SK-N-SH treated with all-trans-retinoic acid at 6 μM for 48 hours (cell line): Measurements from ENCODE around the gene ABCA1.
A peak's percentile ranks its signal among the peaks of the same experiment; 100 is the strongest.

Source experiments
- ATAC-seq: fragments of 200-7000 bp; cut with Tn5 transposase; 3 replicates; pipeline ENCODE4 v1.9.1; 2020; ENCODE audit warnings: mild to moderate bottlenecking, moderate library complexity
- ARNTL ChIP-seq: fragments of 450-650 bp; formaldehyde crosslinking; IDR thresholded peaks from 2 replicates; pipeline ENCODE4 v1.5.0; 2020; ENCODE audit warnings: low read depth, mild to moderate bottlenecking, moderate library complexity, borderline replicate concordance
- BACH2 ChIP-seq: fragments of 250-450 bp; sonication (Bioruptor Pico); IDR thresholded peaks from 2 replicates; pipeline ENCODE4 v1.9.0; 2021; ENCODE audit warnings: mild to moderate bottlenecking, borderline replicate concordance
- ESRRG ChIP-seq: fragments of 250-450 bp; sonication (Bioruptor Pico); IDR thresholded peaks from 2 replicates; pipeline ENCODE4 v1.6.1; 2021; ENCODE audit warnings: mild to moderate bottlenecking
- ISL1 ChIP-seq: fragments of 250-450 bp; sonication (Bioruptor Pico); IDR thresholded peaks from 2 replicates; pipeline ENCODE4 v2.1.2; 2022; ENCODE audit warnings: mild to moderate bottlenecking, moderate library complexity
- OSR1 ChIP-seq: fragments of 250-450 bp; sonication (Bioruptor Pico); IDR thresholded peaks from 2 replicates; pipeline ENCODE4 v1.8.0; 2022; ENCODE audit warnings: moderate library complexity, mild to moderate bottlenecking, inconsistent platforms
- PATZ1 ChIP-seq: fragments of 250-450 bp; sonication (Bioruptor Pico); IDR thresholded peaks from 2 replicates; pipeline ENCODE4 v1.8.0; 2020; ENCODE audit warnings: mild to moderate bottlenecking, moderate library complexity, borderline replicate concordance
- POU6F1 ChIP-seq: fragments of 250-450 bp; sonication (Bioruptor Pico); IDR thresholded peaks from 2 replicates; pipeline ENCODE4 v1.8.0; 2021; ENCODE audit warnings: low read depth, mild to moderate bottlenecking, moderate library complexity, borderline replicate concordance
- PPARA ChIP-seq: fragments of 250-450 bp; sonication (Bioruptor Pico); IDR thresholded peaks from 2 replicates; pipeline ENCODE4 v1.5.0; 2020; ENCODE audit warnings: mild to moderate bottlenecking, borderline replicate concordance
- RARB ChIP-seq: fragments of 250-450 bp; sonication (Bioruptor Pico); IDR thresholded peaks from 2 replicates; pipeline ENCODE4 v1.8.0; 2021; ENCODE audit warnings: mild to moderate bottlenecking, moderate library complexity
- SNAI2 ChIP-seq: fragments of 250-450 bp; sonication (Bioruptor Pico); IDR thresholded peaks from 2 replicates; pipeline ENCODE4 v1.5.0; 2020; ENCODE audit warnings: mild to moderate bottlenecking, moderate library complexity
- TCF4 ChIP-seq: fragments of 250-450 bp; sonication (Bioruptor Pico); IDR thresholded peaks from 2 replicates; pipeline ENCODE4 v1.8.0; 2021; ENCODE audit warnings: mild to moderate bottlenecking, moderate library complexity, borderline replicate concordance
- TOX ChIP-seq: fragments of 250-450 bp; sonication (Bioruptor Pico); IDR thresholded peaks from 2 replicates; pipeline ENCODE4 v1.8.0; 2021; ENCODE audit warnings: mild to moderate bottlenecking, moderate library complexity, borderline replicate concordance
- ZC3H10 ChIP-seq: fragments of 250-450 bp; sonication (Bioruptor Pico); IDR thresholded peaks from 2 replicates; pipeline ENCODE4 v1.5.1; 2021; ENCODE audit warnings: mild to moderate bottlenecking, moderate library complexity
- ZFP3 ChIP-seq: fragments of 250-450 bp; sonication (Bioruptor Pico); IDR thresholded peaks from 2 replicates; pipeline ENCODE4 v1.5.0; 2020; ENCODE audit warnings: mild to moderate bottlenecking, moderate library complexity
- ZFP30 ChIP-seq: fragments of 450-650 bp; formaldehyde crosslinking; IDR thresholded peaks from 2 replicates; pipeline ENCODE4 v1.5.0; 2022; ENCODE audit warnings: mild to moderate bottlenecking, moderate library complexity
- ZNF70 ChIP-seq: fragments of 450-650 bp; formaldehyde crosslinking; IDR thresholded peaks from 2 replicates; pipeline ENCODE4 v1.5.0; 2020; ENCODE audit warnings: mild to moderate bottlenecking, moderate library complexity
- ZNF8 ChIP-seq: fragments of 450-650 bp; formaldehyde crosslinking; IDR thresholded peaks from 2 replicates; pipeline ENCODE4 v1.5.0; 2020; ENCODE audit warnings: mild to moderate bottlenecking, moderate library complexity
- TF ChIP-seq, protein P1 (sequence below): fragments of 250-450 bp; sonication (Bioruptor Pico); IDR thresholded peaks from 2 replicates; pipeline ENCODE4 v1.5.0; 2020; ENCODE audit warnings: mild to moderate bottlenecking, moderate library complexity
- TF ChIP-seq, protein P2 (sequence below): fragments of 250-450 bp; sonication (Bioruptor Pico); IDR thresholded peaks from 2 replicates; pipeline ENCODE4 v1.5.1; 2021; ENCODE audit warnings: mild to moderate bottlenecking, moderate library complexity
- TF ChIP-seq, protein P3 (sequence below): fragments of 250-450 bp; sonication (Bioruptor Pico); IDR thresholded peaks from 2 replicates; pipeline ENCODE4 v1.5.1; 2020; ENCODE audit warnings: low read depth, mild to moderate bottlenecking, moderate library complexity

The ABCA1 gene

DNA sequence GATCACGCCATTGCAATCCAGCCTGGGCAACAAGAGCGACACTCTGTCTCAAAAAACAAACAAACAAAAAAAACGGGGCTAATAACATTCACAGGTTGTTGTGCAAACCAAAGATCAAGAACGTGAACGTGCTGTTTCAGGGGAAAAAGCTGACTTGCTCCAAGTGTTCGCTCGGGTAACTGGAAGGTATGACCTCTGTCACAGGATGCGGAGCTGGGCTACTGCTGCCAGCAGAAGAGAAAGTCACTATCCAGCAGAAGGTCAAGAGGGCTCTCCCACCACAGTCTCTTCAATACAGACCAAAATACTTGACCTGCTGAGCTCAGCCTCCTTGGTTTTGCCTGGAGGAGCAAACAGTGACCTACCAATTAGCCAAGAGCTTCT is 59.7 kb downstream of the ABCA1 start:
- TF ChIP-seq ISL1 (CRISPR knock-in tag) = no peak
- TF ChIP-seq PATZ1 = no peak
- TF ChIP-seq, protein P1, sequence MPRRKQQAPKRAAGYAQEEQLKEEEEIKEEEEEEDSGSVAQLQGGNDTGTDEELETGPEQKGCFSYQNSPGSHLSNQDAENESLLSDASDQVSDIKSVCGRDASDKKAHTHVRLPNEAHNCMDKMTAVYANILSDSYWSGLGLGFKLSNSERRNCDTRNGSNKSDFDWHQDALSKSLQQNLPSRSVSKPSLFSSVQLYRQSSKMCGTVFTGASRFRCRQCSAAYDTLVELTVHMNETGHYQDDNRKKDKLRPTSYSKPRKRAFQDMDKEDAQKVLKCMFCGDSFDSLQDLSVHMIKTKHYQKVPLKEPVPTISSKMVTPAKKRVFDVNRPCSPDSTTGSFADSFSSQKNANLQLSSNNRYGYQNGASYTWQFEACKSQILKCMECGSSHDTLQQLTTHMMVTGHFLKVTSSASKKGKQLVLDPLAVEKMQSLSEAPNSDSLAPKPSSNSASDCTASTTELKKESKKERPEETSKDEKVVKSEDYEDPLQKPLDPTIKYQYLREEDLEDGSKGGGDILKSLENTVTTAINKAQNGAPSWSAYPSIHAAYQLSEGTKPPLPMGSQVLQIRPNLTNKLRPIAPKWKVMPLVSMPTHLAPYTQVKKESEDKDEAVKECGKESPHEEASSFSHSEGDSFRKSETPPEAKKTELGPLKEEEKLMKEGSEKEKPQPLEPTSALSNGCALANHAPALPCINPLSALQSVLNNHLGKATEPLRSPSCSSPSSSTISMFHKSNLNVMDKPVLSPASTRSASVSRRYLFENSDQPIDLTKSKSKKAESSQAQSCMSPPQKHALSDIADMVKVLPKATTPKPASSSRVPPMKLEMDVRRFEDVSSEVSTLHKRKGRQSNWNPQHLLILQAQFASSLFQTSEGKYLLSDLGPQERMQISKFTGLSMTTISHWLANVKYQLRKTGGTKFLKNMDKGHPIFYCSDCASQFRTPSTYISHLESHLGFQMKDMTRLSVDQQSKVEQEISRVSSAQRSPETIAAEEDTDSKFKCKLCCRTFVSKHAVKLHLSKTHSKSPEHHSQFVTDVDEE = no peak
- no peak for TF ChIP-seq ARNTL (CRISPR knock-in tag)
- no peak for TF ChIP-seq TCF4 (CRISPR knock-in tag)
- TF ChIP-seq ZFP30 (CRISPR knock-in tag) = no peak
- no peak for TF ChIP-seq BACH2 (CRISPR knock-in tag)
- no peak for TF ChIP-seq ZNF70 (CRISPR knock-in tag)
- TF ChIP-seq, protein P2, sequence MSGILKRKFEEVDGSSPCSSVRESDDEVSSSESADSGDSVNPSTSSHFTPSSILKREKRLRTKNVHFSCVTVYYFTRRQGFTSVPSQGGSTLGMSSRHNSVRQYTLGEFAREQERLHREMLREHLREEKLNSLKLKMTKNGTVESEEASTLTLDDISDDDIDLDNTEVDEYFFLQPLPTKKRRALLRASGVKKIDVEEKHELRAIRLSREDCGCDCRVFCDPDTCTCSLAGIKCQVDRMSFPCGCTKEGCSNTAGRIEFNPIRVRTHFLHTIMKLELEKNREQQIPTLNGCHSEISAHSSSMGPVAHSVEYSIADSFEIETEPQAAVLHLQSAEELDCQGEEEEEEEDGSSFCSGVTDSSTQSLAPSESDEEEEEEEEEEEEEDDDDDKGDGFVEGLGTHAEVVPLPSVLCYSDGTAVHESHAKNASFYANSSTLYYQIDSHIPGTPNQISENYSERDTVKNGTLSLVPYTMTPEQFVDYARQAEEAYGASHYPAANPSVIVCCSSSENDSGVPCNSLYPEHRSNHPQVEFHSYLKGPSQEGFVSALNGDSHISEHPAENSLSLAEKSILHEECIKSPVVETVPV (CRISPR knock-in tag) = no peak
- no peak for TF ChIP-seq ZNF8 (CRISPR knock-in tag)
- no peak for TF ChIP-seq TOX (CRISPR knock-in tag)
- no peak for TF ChIP-seq RARB (CRISPR knock-in tag)
- TF ChIP-seq ZC3H10 = no peak
- no peak for TF ChIP-seq ZFP3
- TF ChIP-seq PPARA (CRISPR knock-in tag) = no peak
- TF ChIP-seq, protein P3, sequence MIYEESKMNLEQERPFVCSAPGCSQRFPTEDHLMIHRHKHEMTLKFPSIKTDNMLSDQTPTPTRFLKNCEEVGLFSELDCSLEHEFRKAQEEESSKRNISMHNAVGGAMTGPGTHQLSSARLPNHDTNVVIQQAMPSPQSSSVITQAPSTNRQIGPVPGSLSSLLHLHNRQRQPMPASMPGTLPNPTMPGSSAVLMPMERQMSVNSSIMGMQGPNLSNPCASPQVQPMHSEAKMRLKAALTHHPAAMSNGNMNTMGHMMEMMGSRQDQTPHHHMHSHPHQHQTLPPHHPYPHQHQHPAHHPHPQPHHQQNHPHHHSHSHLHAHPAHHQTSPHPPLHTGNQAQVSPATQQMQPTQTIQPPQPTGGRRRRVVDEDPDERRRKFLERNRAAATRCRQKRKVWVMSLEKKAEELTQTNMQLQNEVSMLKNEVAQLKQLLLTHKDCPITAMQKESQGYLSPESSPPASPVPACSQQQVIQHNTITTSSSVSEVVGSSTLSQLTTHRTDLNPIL (CRISPR knock-in tag) = no peak
- no peak for ATAC-seq

GRCh38 chr9:104866191-104866590 is 61.8 kb downstream of the ABCA1 start:
- ATAC-seq = no peak
- no peak for TF ChIP-seq ZNF70 (CRISPR knock-in tag)
- TF ChIP-seq ZFP3 = peak; percentile 88

DNA sequence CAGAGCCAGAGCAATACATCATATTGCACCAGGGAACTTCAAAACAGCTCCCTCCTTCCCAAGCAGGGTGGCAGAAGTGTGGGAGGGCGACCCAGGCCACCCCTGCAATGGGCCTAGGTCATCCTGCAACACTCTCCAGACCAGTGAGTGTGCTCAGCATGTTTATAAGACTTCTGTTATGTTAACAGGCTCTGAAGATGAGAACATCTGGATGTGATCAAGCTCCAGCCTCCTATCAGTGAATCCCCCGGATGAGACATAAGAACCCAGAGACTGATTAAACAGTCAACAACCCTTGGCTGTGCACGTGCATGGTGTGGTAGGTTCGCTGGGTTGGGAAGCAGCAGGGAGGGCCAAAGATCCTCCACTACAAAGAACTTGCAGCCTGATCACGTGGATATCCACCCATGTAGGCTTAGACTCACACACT is 63.3 kb downstream of the ABCA1 start:
- peak; percentile 31 for ATAC-seq
- TF ChIP-seq OSR1 (no peak), TCF4 (CRISPR knock-in tag) (no peak; the same call in 1 of the 2 replicates), ZFP30 (CRISPR knock-in tag) (no peak), ZNF70 (CRISPR knock-in tag) (no peak), POU6F1 (no peak), RARB (CRISPR knock-in tag) (no peak), ARNTL (CRISPR knock-in tag) (no peak), SNAI2 (no peak), PATZ1 (no peak), ESRRG (CRISPR knock-in tag) (no peak), ZC3H10 (no peak)
- TF ChIP-seq, protein P3 (CRISPR knock-in tag) = no peak
- TF ChIP-seq, protein P2 (CRISPR knock-in tag) = no peak
- TF ChIP-seq, protein P1 = no peak
